ENCODE data around the gene IRX6. TPM values are rescaled to one million over a fixed set of nuclear protein-coding genes. Genes with fewer than 3 reads are reported as not detected.

The IRX6 gene
- total and polyA plus RNA-seq, 2 experiments from 2014 or later = 0.10 TPM; not detected in 1

- Histone ChIP-seq H3K27ac (no peak overlapping the region), H3K27me3 (peaks cover 37% of the 10 kb centered on the region), H3K4me3 (no peak overlapping the region), H4K20me1 (ENCODE audit: insufficient read depth, poor library complexity, severe bottlenecking) (no peaks in the 10 kb centered on the region), H3K4me2 (no peak overlapping the region), H3K4me1 (ENCODE audit: insufficient read depth) (peaks cover 2% of the 10 kb centered on the region), H3K9me3 (ENCODE audit: low read depth) (no peaks in the 10 kb centered on the region), H2AFZ (no peak overlapping the region), H3K9me2 (replicated peaks; ENCODE audit: insufficient read depth) (no peaks in the 10 kb centered on the region), H3K79me2 (no peaks in the 10 kb centered on the region), H3K36me3 (replicated peaks; ENCODE audit: insufficient read depth, low read depth) (no peaks in the 10 kb centered on the region)
- 72% methylated on average over 12 of the region's 12 CpGs for WGBS (ENCODE audit: low lambda C conversion rate, missing lambda C conversion rate)
- DNase-seq (ENCODE audit: low spot score) = no peak
- TF ChIP-seq EZH2 (IDR thresholded peaks at IDR 0.05; ENCODE audit: borderline replicate concordance) = no peak
- TF ChIP-seq EZH2phosphoT487 (IDR thresholded peaks at IDR 0.05; ENCODE audit: low read depth, severe bottlenecking, unreplicated experiment) = no peak
- no peak for TF ChIP-seq CTCF (IDR thresholded peaks at IDR 0.05; ENCODE audit: poor library complexity)
Measured at GRCh38 chr16:55372792-55373488, 48.9 kb downstream of the IRX6 start.

GRCh38 chr16:55373489-55373832 is 49.5 kb downstream of the IRX6 start:
- Histone ChIP-seq H3K36me3 (replicated peaks; ENCODE audit: insufficient read depth, low read depth) (no peaks in the 10 kb centered on the region), H3K4me2 (no peak overlapping the region), H3K4me3 (no peak overlapping the region), H3K9me3 (ENCODE audit: low read depth) (no peaks in the 10 kb centered on the region), H2AFZ (no peak overlapping the region), H3K9me2 (replicated peaks; ENCODE audit: insufficient read depth) (no peaks in the 10 kb centered on the region), H3K79me2 (no peaks in the 10 kb centered on the region), H3K27me3 (peaks cover 32% of the 10 kb centered on the region), H4K20me1 (ENCODE audit: insufficient read depth, poor library complexity, severe bottlenecking) (no peaks in the 10 kb centered on the region), H3K4me1 (ENCODE audit: insufficient read depth) (no peaks in the 10 kb centered on the region), H3K27ac (no peak overlapping the region)
- TF ChIP-seq EZH2phosphoT487 (IDR thresholded peaks at IDR 0.05; ENCODE audit: low read depth, severe bottlenecking, unreplicated experiment) (no peak), CTCF (IDR thresholded peaks at IDR 0.05; ENCODE audit: poor library complexity) (no peak), EZH2 (IDR thresholded peaks at IDR 0.05; ENCODE audit: borderline replicate concordance) (no peak)
- no peak for DNase-seq (ENCODE audit: low spot score)

GRCh38 chr16:55376045-55376444 is 52.0 kb downstream of the IRX6 start:
- Histone ChIP-seq H3K9me2 (replicated peaks; ENCODE audit: insufficient read depth) (no peaks in the 10 kb centered on the region), H2AFZ (no peak overlapping the region), H3K9me3 (ENCODE audit: low read depth) (no peaks in the 10 kb centered on the region), H3K4me2 (no peak overlapping the region), H3K79me2 (no peaks in the 10 kb centered on the region), H3K27me3 (peaks cover 11% of the 10 kb centered on the region), H3K4me1 (ENCODE audit: insufficient read depth) (no peaks in the 10 kb centered on the region), H3K36me3 (replicated peaks; ENCODE audit: insufficient read depth, low read depth) (no peaks in the 10 kb centered on the region), H3K4me3 (no peak overlapping the region), H4K20me1 (ENCODE audit: insufficient read depth, poor library complexity, severe bottlenecking) (no peaks in the 10 kb centered on the region), H3K27ac (no peak overlapping the region)
- WGBS (ENCODE audit: low lambda C conversion rate, missing lambda C conversion rate) = 93% methylated on average over 3 of the region's 3 CpGs
- no peak for TF ChIP-seq EZH2 (IDR thresholded peaks at IDR 0.05; ENCODE audit: borderline replicate concordance)
- no peak for TF ChIP-seq EZH2phosphoT487 (IDR thresholded peaks at IDR 0.05; ENCODE audit: low read depth, severe bottlenecking, unreplicated experiment)
- no peak for TF ChIP-seq CTCF (IDR thresholded peaks at IDR 0.05; ENCODE audit: poor library complexity)
- no peak for DNase-seq (ENCODE audit: low spot score)
